K562 (cell line): ENCODE results near the gene LIPF. TPM values are rescaled to one million over a fixed set of nuclear protein-coding genes. Genes with fewer than 3 reads are reported as not detected.

ENCODE experiments used
- ATAC-seq: fragments of 200-7000 bp; cut with Tn5 transposase; 3 replicates; pipeline ENCODE4 v1.9.1; 2020; ENCODE audit warnings: moderate library complexity
- BruUV-seq: library from RNA; stranded (reverse); fragments of 400-500 nt; replicated peaks from 2 replicates; lab custom pipeline; 2021; lab: Mats Ljungman, UMichigan
- CTCF ChIA-PET: fragments of 300-600 bp; formaldehyde crosslinking; extraction: SDS; loops from one replicate; lab custom pipeline; 2021; ENCODE audit warnings: low intra/inter-chr PET ratio; lab: Yijun Ruan, JAX
- POLR2A ChIA-PET: fragments of 300-600, 350-650 bp; sonication (Branson Sonifier 250); formaldehyde crosslinking; extraction: SDS; loops from one replicate; lab custom pipeline; 2021; ENCODE audit warnings: antibody characterized with exemption, inconsistent platforms; lab: Yijun Ruan, JAX
- DNase-seq, 4 experiments: peaks; one replicate each; pipeline versions ENCODE4 v3.0.0 to v3.0.0-alpha.2; 2011 to 2018; ENCODE audit warnings: low spot score in 3 of 4, mixed read lengths in 3 of 4; ENCODE audit errors: extremely low read depth in 1 of 4
- FAIRE-seq: peaks from 2 replicates; lab custom pipeline; 2011; peaks lifted over from hg19 to GRCh38; lab: Jason Lieb, UNC
- H2AFZ ChIP-seq: 2 replicates; pipeline ENCODE4 v1.6.0; 2011; ENCODE audit warnings: low read depth, low read length, control low read depth, inconsistent platforms
- H3K27ac ChIP-seq: fragments of 200-600 bp; 3 replicates; pipeline ENCODE4 v1.8.0; 2011; ENCODE audit warnings: low read depth, mild to moderate bottlenecking, control low read depth, inconsistent platforms, low read length, moderate library complexity, mixed read lengths; ENCODE audit errors: extremely low read depth
- H3K27me3 ChIP-seq, 2 experiments: fragments of 300-600 bp in 1 of 2; 2 replicates in 1 of 2; 3 replicates in 1 of 2; pipeline versions ENCODE4 v1.6.0 to v1.8.0; 2011; ENCODE audit warnings: inconsistent platforms in 2 of 2, low read length in 2 of 2, mild to moderate bottlenecking in 1 of 2, mixed read lengths in 1 of 2, moderate library complexity in 1 of 2; ENCODE audit not compliant: control insufficient read depth in 2 of 2, insufficient read depth in 2 of 2
- H3K36me3 ChIP-seq: fragments of 300-600 bp; 3 replicates; pipeline ENCODE4 v1.8.0; 2011; ENCODE audit warnings: mild to moderate bottlenecking, low read length, inconsistent platforms; ENCODE audit not compliant: control insufficient read depth, insufficient read depth
- H3K4me1 ChIP-seq, 2 experiments: fragments of 200-600 bp in 1 of 2; replicated peaks in 1 of 2; 2 replicates in 1 of 2; 3 replicates in 1 of 2; pipeline versions ENCODE4 v1.5.1 to v1.8.0; 2011; ENCODE audit warnings: inconsistent platforms in 2 of 2, low read length in 2 of 2, mild to moderate bottlenecking in 1 of 2, mixed read lengths in 1 of 2, moderate library complexity in 1 of 2; ENCODE audit not compliant: control insufficient read depth in 2 of 2, insufficient read depth in 2 of 2
- H3K4me2 ChIP-seq: 2 replicates; pipeline ENCODE4 v1.6.1; 2011; ENCODE audit warnings: low read length, control low read depth, inconsistent platforms, mixed read lengths; ENCODE audit not compliant: insufficient read depth
- H3K4me3 ChIP-seq: fragments of 200-600 bp; sonication (generic), shearing (Covaris generic); 2 replicates; pipeline ENCODE4 v1.5.1; 2016; ENCODE audit warnings: control low read depth, inconsistent platforms
- H3K79me2 ChIP-seq: fragments of 200-600 bp; 3 replicates; pipeline ENCODE4 v1.8.0; 2011; ENCODE audit warnings: low read length, inconsistent platforms; ENCODE audit not compliant: control insufficient read depth, insufficient read depth
- H3K9ac ChIP-seq, 2 experiments: 2 replicates each; pipeline versions ENCODE4 v1.6.0 to v1.6.1; 2011; ENCODE audit warnings: low read depth in 2 of 2, low read length in 2 of 2, control low read depth in 1 of 2, inconsistent platforms in 1 of 2, mild to moderate bottlenecking in 1 of 2, mixed read lengths in 1 of 2; ENCODE audit not compliant: insufficient read depth in 1 of 2
- H3K9me1 ChIP-seq: one replicate; pipeline ENCODE4 v1.6.0; 2011; ENCODE audit warnings: inconsistent platforms, mild to moderate bottlenecking, low read length, moderate library complexity; ENCODE audit not compliant: control insufficient read depth, insufficient read depth
- H3K9me3 ChIP-seq: replicated peaks from 2 replicates; pipeline ENCODE4 v1.5.1; 2011; ENCODE audit warnings: low read depth, low read length, inconsistent platforms; ENCODE audit not compliant: control insufficient read depth, insufficient read depth
- H4K20me1 ChIP-seq: replicated peaks from 2 replicates; pipeline ENCODE4 v1.6.1; 2011; ENCODE audit warnings: low read length, inconsistent platforms, mixed read lengths; ENCODE audit not compliant: control insufficient read depth, insufficient read depth
- BRCA1 ChIP-seq, 2 experiments: fragments of 450-650 bp in 1 of 2; sonication (generic) in 1 of 2; formaldehyde crosslinking in 1 of 2; IDR thresholded peaks; 2 replicates each; pipeline versions ENCODE4 v1.5.0 to v1.6.1; 2017 to 2020; ENCODE audit warnings: mild to moderate bottlenecking in 1 of 2, missing genetic modification reagents in 1 of 2
- NEUROD1 ChIP-seq: fragments of 150-350 bp; IDR thresholded peaks from 2 replicates; pipeline ENCODE4 v1.6.1; 2014; ENCODE audit warnings: borderline replicate concordance, low read length, low read depth; ENCODE audit not compliant: partially characterized antibody
- POLR3G ChIP-seq: IDR thresholded peaks from 2 replicates; pipeline ENCODE4 v1.6.1; 2011; ENCODE audit not compliant: insufficient read length, insufficient replicate concordance; ENCODE audit errors: extremely low read depth
- SMARCA4 ChIP-seq: fragments of 450-650 bp; IDR thresholded peaks from 2 replicates; pipeline ENCODE4 v1.6.1; 2016
- ZNF124 ChIP-seq: sonication (generic); formaldehyde crosslinking; IDR thresholded peaks from 2 replicates; pipeline ENCODE4 v1.8.1; 2022; ENCODE audit warnings: missing genetic modification reagents
- ZNF146 ChIP-seq: IDR thresholded peaks from one replicate; pipeline ENCODE4 v1.6.1; 2018; ENCODE audit warnings: missing compliant biosample characterization; ENCODE audit not compliant: unreplicated experiment
- ZNF224 ChIP-seq: sonication (generic); formaldehyde crosslinking; IDR thresholded peaks from 2 replicates; pipeline ENCODE4 v1.8.0; 2022; ENCODE audit warnings: mild to moderate bottlenecking, missing genetic modification reagents
- ZNF23 ChIP-seq: fragments of 250-450 bp; sonication (Bioruptor Pico); IDR thresholded peaks from 2 replicates; pipeline ENCODE4 v1.4.0; 2020; ENCODE audit warnings: mild to moderate bottlenecking
- in situ Hi-C: fragments of 300-500 bp; cut with MboI; formaldehyde crosslinking; loops from 4 replicates; pipeline ENCODE4 v1.15.0; 2018; ENCODE audit warnings: inconsistent platforms, mixed read lengths
- intact Hi-C: fragments of 100-400 bp; cut with micrococcal nuclease; formaldehyde crosslinking; loops from 2 replicates; pipeline ENCODE4 v1.14.2; 2022
- polyA plus RNA-seq, 8 experiments: library from polyadenylated mRNA; depleted of rRNA in 4 of 8; stranded (reverse) in 5 of 8; unstranded in 3 of 8; fragments of >200 nt; fragmentation: Nextera tagmentation in 2 of 8; fragmentation: Illumina TruSeq in 1 of 8; extraction: Ambion mirVana in 2 of 8; extraction: Trizol in 1 of 8; gene quantifications; 2 replicates each; pipeline versions ENCODE4 v1.2.1 to v1.2.3, GENCODE V29; 2011 to 2014; ENCODE audit warnings: inconsistent platforms in 1 of 8, missing spikeins in 1 of 8
- total RNA-seq, 7 experiments: library from RNA; depleted of rRNA in 6 of 7; stranded (reverse); fragments of >200 nt in 6 of 7; fragmentation: Illumina TruSeq in 2 of 7; extraction: Trizol in 2 of 7; gene quantifications; 2 replicates each; pipeline versions ENCODE4 v1.2.1 to v1.2.3, GENCODE V29; 2011 to 2021; ENCODE audit warnings: low replicate concordance in 1 of 7
- TF ChIP-seq, protein P1 (sequence below): fragments of 250-450 bp; sonication (Bioruptor Pico); IDR thresholded peaks from 2 replicates; pipeline ENCODE4 v1.8.0; 2022; ENCODE audit warnings: inconsistent platforms, mild to moderate bottlenecking, moderate library complexity, borderline replicate concordance

The LIPF gene
- total and polyA plus RNA-seq, 9 of the 15 experiments (the other 6 are each of a cell fraction or from before 2014, with no cell fraction given), result not detected

DNA sequence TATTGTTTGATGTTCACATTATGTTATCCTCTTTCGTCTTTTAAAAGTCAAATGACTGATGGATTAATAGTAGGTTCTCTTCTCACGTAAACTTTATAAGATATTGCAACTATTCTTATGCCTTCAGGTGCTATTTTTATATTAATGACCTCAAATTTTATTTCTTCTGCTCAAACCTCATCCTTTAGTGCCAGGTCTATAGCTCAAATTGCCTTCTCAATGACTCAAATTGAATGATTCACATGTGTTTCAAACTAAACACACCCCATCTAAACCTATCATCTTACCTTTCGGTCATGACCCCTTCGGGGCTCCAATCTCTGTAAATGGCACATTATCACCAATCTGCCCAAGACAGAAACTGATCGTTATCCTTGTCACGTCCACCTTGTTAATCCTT lies 22.0 kb upstream of the LIPF start (continued):
- TF ChIP-seq BRCA1 (IDR thresholded peaks at IDR 0.05) (no peak), BRCA1 (CRISPR knock-in tag; IDR thresholded peaks at IDR 0.05) (no peak), POLR3G (no peak), ZNF124 (CRISPR knock-in tag) (no peak)

DNA sequence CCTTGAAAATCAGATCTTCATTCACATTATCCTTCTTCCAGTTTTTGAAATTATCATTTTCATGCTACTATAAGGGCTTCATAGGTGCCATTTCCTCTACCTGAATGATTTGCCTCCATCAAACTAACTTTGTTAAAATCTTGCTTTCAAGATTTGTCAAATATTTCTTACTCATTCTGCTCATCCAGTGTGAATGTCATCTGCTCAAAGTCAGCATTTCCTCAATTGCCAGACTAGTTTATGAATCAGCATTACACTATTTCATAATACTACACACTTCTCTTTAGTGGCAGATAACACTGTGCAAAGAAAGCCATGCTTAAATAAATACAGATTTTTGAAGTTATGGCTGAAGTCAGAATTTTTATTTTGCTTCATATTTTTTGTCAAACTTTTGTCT lies 21.3 kb upstream of the LIPF start:
- Histone ChIP-seq H3K27ac (no peak overlapping the region), H2AFZ (no peak overlapping the region), H3K36me3 (no peaks in the 10 kb centered on the region), H3K27me3 (no peaks in the 10 kb centered on the region), H3K4me3 (no peak overlapping the region), H3K9ac (no peak overlapping the region), H3K9me1 (no peaks in the 10 kb centered on the region), H4K20me1 (no peaks in the 10 kb centered on the region), H3K9me3 (no peaks in the 10 kb centered on the region), H3K79me2 (no peaks in the 10 kb centered on the region), H3K4me1 (no peaks in the 10 kb centered on the region), H3K4me2 (no peak overlapping the region)
- DNase-seq (no peak), FAIRE-seq (no peak), ATAC-seq (no peak)
- POLR2A ChIA-PET, result no interaction called here
- in situ Hi-C loops (no loop called here), intact Hi-C loops (no loop called here)
- BruUV-seq, result no TSS peak
- no peak for TF ChIP-seq ZNF224 (CRISPR knock-in tag)
- no peak for TF ChIP-seq NEUROD1
- no peak for TF ChIP-seq ZNF146 (CRISPR knock-in tag)
- TF ChIP-seq ZNF23 (CRISPR knock-in tag), result no peak
- no peak for TF ChIP-seq SMARCA4
- TF ChIP-seq, protein P1, sequence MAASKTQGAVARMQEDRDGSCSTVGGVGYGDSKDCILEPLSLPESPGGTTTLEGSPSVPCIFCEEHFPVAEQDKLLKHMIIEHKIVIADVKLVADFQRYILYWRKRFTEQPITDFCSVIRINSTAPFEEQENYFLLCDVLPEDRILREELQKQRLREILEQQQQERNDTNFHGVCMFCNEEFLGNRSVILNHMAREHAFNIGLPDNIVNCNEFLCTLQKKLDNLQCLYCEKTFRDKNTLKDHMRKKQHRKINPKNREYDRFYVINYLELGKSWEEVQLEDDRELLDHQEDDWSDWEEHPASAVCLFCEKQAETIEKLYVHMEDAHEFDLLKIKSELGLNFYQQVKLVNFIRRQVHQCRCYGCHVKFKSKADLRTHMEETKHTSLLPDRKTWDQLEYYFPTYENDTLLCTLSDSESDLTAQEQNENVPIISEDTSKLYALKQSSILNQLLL (CRISPR knock-in tag), result no peak
- CTCF ChIA-PET, result no interaction called here
